ENCODE results near the gene CD99.

The CD99 gene, protein sequence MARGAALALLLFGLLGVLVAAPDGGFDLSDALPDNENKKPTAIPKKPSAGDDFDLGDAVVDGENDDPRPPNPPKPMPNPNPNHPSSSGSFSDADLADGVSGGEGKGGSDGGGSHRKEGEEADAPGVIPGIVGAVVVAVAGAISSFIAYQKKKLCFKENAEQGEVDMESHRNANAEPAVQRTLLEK

DNA sequence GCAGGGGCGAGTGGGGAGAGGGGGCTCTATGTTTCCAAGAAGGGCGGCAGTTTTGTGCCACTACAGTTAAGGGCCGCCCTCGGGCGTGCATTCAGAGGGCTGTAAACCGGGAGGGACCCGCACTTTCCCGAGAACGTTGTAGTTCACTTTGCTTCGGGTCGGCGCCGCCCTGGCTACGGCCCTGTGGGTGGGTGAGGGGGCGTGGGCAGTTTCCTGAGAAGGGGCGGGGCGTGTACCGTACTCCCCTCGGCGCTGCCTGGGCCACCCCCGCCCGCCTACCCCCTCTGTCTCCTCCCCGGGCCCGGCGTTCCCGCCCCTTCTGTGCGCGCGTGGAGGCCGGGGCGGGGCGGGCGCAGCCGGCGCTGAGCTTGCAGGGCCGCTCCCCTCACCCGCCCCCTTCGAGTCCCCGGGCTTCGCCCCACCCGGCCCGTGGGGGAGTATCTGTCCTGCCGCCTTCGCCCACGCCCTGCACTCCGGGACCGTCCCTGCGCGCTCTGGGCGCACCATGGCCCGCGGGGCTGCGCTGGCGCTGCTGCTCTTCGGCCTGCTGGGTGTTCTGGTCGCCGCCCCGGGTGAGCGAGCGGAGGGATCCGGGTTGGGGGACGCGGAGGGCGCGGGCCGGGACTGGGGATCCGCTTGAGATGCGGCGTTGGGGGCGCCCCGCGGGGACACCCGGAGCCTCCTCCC, at the start of gene CD99:
CD99 (plus strand) TSS at position 440 of the 687 bp plus-strand sequence; CDS start at position 506, 66 bp downstream.
- Histone ChIP-seq H3K4me3 (ENCODE audit: insufficient read length, low read depth) (peak within 1 kb of the TSS; percentile 73), H3K9me3 (ENCODE audit: insufficient read depth, low read length) (no peaks in the 10 kb centered on the region), H3K36me3 (ENCODE audit: insufficient read depth, insufficient read length, low read length) (peaks cover 10% of the 10 kb centered on the region), H3K9ac (ENCODE audit: insufficient read length, low read depth) (peak within 1 kb of the TSS; percentile 91), H3K27me3 (ENCODE audit: insufficient read depth, insufficient read length) (peaks cover 29% of the 10 kb centered on the region), H3K4me1 (ENCODE audit: insufficient read depth, insufficient read length) (peaks cover 13% of the 10 kb centered on the region)
- no peak for DNase-seq (ENCODE audit: low read depth, low spot score)
- no peak for TF ChIP-seq SUZ12 (IDR thresholded peaks at IDR 0.05; ENCODE audit: extremely low read depth, insufficient read depth, insufficient read length)
- no peak for TF ChIP-seq ZNF274 (IDR thresholded peaks at IDR 0.05; ENCODE audit: low read depth, low read length)
- TF ChIP-seq YY1 (IDR thresholded peaks at IDR 0.05; ENCODE audit: insufficient read depth, insufficient read length) = no peak

DNA sequence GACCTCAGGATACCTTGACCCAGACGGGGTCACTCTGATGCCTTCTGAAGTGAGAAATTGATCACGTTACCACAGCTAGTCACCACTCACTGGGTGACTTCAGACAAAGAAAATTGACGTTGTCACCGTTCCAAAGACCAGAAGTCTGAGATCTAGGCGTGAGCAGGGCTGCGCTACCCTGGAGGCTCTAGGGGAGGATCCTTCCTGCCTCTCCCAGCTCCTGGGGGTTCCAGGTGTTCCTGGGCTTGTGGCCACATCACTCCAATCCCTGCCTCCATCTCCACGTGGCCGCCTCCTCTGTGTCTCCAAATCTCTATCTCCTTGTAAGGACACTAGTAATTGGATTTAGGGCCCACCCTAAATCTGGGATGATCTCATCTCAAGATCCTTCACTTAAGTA, 48.9 kb upstream of the CD99 start:
- Histone ChIP-seq H3K9ac (ENCODE audit: insufficient read length, low read depth) (no peak overlapping the region), H3K36me3 (ENCODE audit: insufficient read depth, insufficient read length, low read length) (peaks cover 51% of the 10 kb centered on the region), H3K4me1 (ENCODE audit: insufficient read depth, insufficient read length) (no peaks in the 10 kb centered on the region), H3K9me3 (ENCODE audit: insufficient read depth, low read length) (no peaks in the 10 kb centered on the region), H3K27me3 (ENCODE audit: insufficient read depth, insufficient read length) (no peaks in the 10 kb centered on the region), H3K4me3 (ENCODE audit: insufficient read length, low read depth) (no peak overlapping the region)
- TF ChIP-seq SUZ12 (IDR thresholded peaks at IDR 0.05; ENCODE audit: extremely low read depth, insufficient read depth, insufficient read length) = no peak
- no peak for TF ChIP-seq ZNF274 (IDR thresholded peaks at IDR 0.05; ENCODE audit: low read depth, low read length)
- no peak for TF ChIP-seq YY1 (IDR thresholded peaks at IDR 0.05; ENCODE audit: insufficient read depth, insufficient read length)
- DNase-seq (ENCODE audit: low read depth, low spot score) = no peak

DNA sequence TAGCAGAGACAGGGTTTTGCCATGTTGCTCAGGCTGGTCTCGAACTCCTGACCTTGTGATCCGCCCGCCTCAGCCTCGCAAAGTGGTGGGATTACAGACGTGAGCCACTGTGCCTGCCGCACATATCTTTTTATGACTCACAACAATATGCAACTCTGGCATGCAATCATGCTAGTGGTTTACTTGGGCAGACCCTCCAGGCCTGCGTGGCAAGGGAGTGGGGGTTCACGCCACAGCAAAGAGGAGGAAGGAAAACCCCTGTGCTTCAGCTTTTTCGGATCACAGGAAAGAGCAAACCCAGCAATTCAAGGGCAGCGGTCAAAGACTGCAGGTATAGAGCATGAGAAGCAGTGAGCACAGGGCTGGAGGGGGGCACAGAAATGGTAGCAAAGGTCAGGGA, 48.3 kb upstream of the CD99 start:
- Histone ChIP-seq H3K27me3 (ENCODE audit: insufficient read depth, insufficient read length) (no peaks in the 10 kb centered on the region), H3K4me3 (ENCODE audit: insufficient read length, low read depth) (no peak overlapping the region), H3K4me1 (ENCODE audit: insufficient read depth, insufficient read length) (no peaks in the 10 kb centered on the region), H3K9ac (ENCODE audit: insufficient read length, low read depth) (no peak overlapping the region), H3K9me3 (ENCODE audit: insufficient read depth, low read length) (no peaks in the 10 kb centered on the region), H3K36me3 (ENCODE audit: insufficient read depth, insufficient read length, low read length) (peaks cover 54% of the 10 kb centered on the region)
- TF ChIP-seq SUZ12 (IDR thresholded peaks at IDR 0.05; ENCODE audit: extremely low read depth, insufficient read depth, insufficient read length) = no peak
- no peak for TF ChIP-seq YY1 (IDR thresholded peaks at IDR 0.05; ENCODE audit: insufficient read depth, insufficient read length)
- no peak for TF ChIP-seq ZNF274 (IDR thresholded peaks at IDR 0.05; ENCODE audit: low read depth, low read length)
- no peak for DNase-seq (ENCODE audit: low read depth, low spot score)

DNA sequence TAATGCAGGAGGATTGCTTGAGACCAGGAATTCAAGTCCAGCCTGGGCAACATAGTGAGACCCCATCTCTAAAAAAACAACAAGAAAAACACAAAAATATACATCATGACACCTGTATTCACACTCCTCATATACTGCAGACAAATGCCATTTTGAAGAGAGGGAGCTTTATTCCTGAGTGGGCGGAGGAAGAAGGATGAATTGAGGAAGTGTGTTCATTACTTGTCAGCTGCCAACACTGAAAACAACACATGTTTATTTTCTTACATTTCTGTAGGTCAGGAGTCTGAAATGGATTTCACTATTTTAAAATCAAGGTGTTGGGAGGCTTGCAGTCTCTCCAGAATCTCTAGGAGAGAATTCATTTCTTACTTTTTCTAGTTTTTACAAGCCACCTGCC, 47.2 kb upstream of the CD99 start:
- no peaks in the 10 kb centered on the region for H3K4me1 ChIP-seq (ENCODE audit: insufficient read depth, insufficient read length)
- no peak overlapping the region for H3K4me3 ChIP-seq (ENCODE audit: insufficient read length, low read depth)
- no peak overlapping the region for H3K9ac ChIP-seq (ENCODE audit: insufficient read length, low read depth)
- DNase-seq (ENCODE audit: low read depth, low spot score) = no peak
- TF ChIP-seq ZNF274 (IDR thresholded peaks at IDR 0.05; ENCODE audit: low read depth, low read length) (no peak), YY1 (IDR thresholded peaks at IDR 0.05; ENCODE audit: insufficient read depth, insufficient read length) (no peak), SUZ12 (IDR thresholded peaks at IDR 0.05; ENCODE audit: extremely low read depth, insufficient read depth, insufficient read length) (no peak)
- H3K9me3 ChIP-seq (ENCODE audit: insufficient read depth, low read length) = no peaks in the 10 kb centered on the region
- H3K36me3 ChIP-seq (ENCODE audit: insufficient read depth, insufficient read length, low read length) = peaks cover 51% of the 10 kb centered on the region
- no peaks in the 10 kb centered on the region for H3K27me3 ChIP-seq (ENCODE audit: insufficient read depth, insufficient read length)

DNA sequence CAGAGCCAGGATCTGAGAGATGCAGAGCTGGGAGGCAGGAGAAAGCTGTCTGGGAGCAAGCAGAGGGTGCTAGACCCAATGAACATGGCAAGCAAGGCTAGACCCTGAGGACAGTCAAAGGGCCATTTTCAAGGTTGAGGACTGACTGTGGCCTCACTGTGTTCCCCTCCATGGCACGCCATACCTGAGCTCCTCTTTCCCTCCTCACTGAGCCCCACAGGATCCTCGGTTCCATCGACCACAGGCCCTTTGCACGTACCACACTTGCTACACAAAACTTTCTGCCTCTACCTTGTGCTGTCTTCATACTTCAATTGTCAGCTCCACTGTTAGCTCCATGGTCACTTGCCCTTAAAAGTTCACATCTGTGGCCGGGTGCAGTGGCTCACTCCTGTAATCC, 45.5 kb upstream of the CD99 start:
- Histone ChIP-seq H3K27me3 (ENCODE audit: insufficient read depth, insufficient read length) (no peaks in the 10 kb centered on the region), H3K4me3 (ENCODE audit: insufficient read length, low read depth) (no peak overlapping the region), H3K4me1 (ENCODE audit: insufficient read depth, insufficient read length) (no peaks in the 10 kb centered on the region), H3K36me3 (ENCODE audit: insufficient read depth, insufficient read length, low read length) (peaks cover 44% of the 10 kb centered on the region), H3K9me3 (ENCODE audit: insufficient read depth, low read length) (no peaks in the 10 kb centered on the region), H3K9ac (ENCODE audit: insufficient read length, low read depth) (no peak overlapping the region)
- DNase-seq (ENCODE audit: low read depth, low spot score) = no peak
- TF ChIP-seq SUZ12 (IDR thresholded peaks at IDR 0.05; ENCODE audit: extremely low read depth, insufficient read depth, insufficient read length) (no peak), ZNF274 (IDR thresholded peaks at IDR 0.05; ENCODE audit: low read depth, low read length) (no peak), YY1 (IDR thresholded peaks at IDR 0.05; ENCODE audit: insufficient read depth, insufficient read length) (no peak)

DNA sequence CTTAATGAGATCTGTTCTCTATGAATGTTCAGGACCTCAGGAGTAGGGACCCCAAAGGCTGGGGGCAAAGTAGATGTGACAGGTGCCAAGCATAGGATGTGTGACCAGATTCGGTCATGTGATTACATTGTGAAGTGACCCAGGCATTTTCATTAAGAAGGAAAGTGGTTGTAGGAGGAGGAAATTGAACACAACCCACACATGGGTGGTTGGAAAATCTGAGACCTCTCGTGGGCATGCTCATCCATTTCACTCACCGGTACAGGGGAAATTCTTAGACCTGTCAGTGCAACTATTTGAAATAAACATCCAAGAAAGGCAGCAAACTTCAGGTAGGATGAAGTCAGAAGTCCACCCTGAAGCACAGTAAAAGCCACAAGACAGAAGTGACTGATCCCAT, 43.5 kb upstream of the CD99 start:
- Histone ChIP-seq H3K4me1 (ENCODE audit: insufficient read depth, insufficient read length) (no peaks in the 10 kb centered on the region), H3K4me3 (ENCODE audit: insufficient read length, low read depth) (no peak overlapping the region), H3K36me3 (ENCODE audit: insufficient read depth, insufficient read length, low read length) (peaks cover 34% of the 10 kb centered on the region), H3K27me3 (ENCODE audit: insufficient read depth, insufficient read length) (no peaks in the 10 kb centered on the region), H3K9me3 (ENCODE audit: insufficient read depth, low read length) (no peaks in the 10 kb centered on the region), H3K9ac (ENCODE audit: insufficient read length, low read depth) (no peak overlapping the region)
- no peak for TF ChIP-seq ZNF274 (IDR thresholded peaks at IDR 0.05; ENCODE audit: low read depth, low read length)
- no peak for TF ChIP-seq SUZ12 (IDR thresholded peaks at IDR 0.05; ENCODE audit: extremely low read depth, insufficient read depth, insufficient read length)
- no peak for TF ChIP-seq YY1 (IDR thresholded peaks at IDR 0.05; ENCODE audit: insufficient read depth, insufficient read length)
- no peak for DNase-seq (ENCODE audit: low read depth, low spot score)

DNA sequence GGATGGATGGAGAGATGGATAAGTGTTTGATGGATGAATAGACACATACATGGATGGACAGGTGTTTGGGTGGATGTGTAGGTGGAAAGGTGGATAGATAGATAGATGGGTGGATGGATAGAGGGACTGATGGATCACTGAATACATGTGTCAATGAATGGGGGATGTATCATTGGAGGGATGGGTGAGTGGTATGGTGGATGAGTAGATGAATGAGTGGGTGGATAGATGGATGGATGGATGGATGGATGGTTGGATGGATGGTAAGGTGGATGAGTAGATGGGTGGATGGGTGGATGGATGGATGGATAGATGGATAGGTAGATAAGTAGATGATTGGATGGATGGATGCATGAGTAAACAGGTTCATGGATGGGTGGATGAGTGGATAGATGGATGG, 41.1 kb upstream of the CD99 start:
- Histone ChIP-seq H3K27me3 (ENCODE audit: insufficient read depth, insufficient read length) (no peaks in the 10 kb centered on the region), H3K4me3 (ENCODE audit: insufficient read length, low read depth) (no peak overlapping the region), H3K9ac (ENCODE audit: insufficient read length, low read depth) (no peak overlapping the region), H3K9me3 (ENCODE audit: insufficient read depth, low read length) (no peaks in the 10 kb centered on the region), H3K4me1 (ENCODE audit: insufficient read depth, insufficient read length) (no peaks in the 10 kb centered on the region), H3K36me3 (ENCODE audit: insufficient read depth, insufficient read length, low read length) (peaks cover 36% of the 10 kb centered on the region)
- TF ChIP-seq ZNF274 (IDR thresholded peaks at IDR 0.05; ENCODE audit: low read depth, low read length) (no peak), YY1 (IDR thresholded peaks at IDR 0.05; ENCODE audit: insufficient read depth, insufficient read length) (no peak), SUZ12 (IDR thresholded peaks at IDR 0.05; ENCODE audit: extremely low read depth, insufficient read depth, insufficient read length) (no peak)
- no peak for DNase-seq (ENCODE audit: low read depth, low spot score)
